Activated CD4-positive, alpha-beta T cell treated with anti-CD3 and anti-CD28 coated beads, Interleukin-2, Interleukin-4, amounts not matched to agents 100 ng/mL and 50 ng/mL, durations not matched to agents 16 hours and 8 hours (primary cell): ENCODE data around the gene HECTD4.
"Not testable (repeated sequence)": the region's sequence is repeated elsewhere in the genome, so short reads cannot be mapped to it uniquely, and the experiment has no call there.

Experiments used
- DNase-seq: peaks from one replicate; pipeline ENCODE4 v3.0.0-alpha.2; 2020; ENCODE audit warnings: low spot score

Gene HECTD4

DNA sequence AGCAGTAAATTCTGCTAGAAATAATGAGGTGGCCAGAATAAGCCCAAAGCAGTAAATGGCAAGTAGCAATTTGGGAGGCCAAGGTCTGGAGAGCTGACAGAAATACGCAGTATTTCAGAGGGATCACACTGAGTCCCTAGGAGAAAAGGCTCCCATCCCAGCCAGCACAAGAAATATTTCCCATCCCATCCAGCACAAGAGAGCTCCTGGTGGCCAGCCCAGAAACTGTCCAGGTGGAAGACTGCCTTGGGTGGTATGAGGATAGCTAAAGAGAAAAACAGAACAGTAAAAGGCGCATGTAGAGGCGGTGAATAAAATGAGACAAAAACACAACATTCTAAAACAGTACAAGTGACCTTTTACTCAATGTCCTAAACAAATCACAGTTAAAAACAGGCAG is 120.7 kb downstream of the HECTD4 start:
- DNase-seq = no peak

- no peak for DNase-seq
Observed at GRCh38 chr12:112258926-112259325, 123.3 kb downstream of the HECTD4 start.

DNA sequence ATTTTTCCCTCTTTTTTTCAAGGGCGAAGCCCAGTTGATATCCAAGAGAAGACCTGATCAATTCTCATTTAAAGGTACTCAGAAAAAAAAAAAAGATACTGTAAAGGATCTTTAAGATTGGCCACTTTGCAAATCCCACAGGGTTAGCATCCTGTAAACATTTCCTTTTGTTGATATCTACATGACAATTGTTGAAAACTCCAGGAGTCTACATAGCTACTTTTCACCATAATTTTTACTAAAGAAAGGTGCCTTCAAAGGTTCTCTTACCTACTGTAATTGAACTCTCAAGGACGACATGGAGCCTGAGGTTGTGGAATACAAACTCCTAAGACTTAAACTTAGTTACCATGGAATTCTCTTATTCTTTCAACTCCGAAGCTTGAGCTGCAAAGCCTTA is 125.5 kb downstream of the HECTD4 start:
- DNase-seq = no peak

- no peak for DNase-seq
Observed at GRCh38 chr12:112252184-112252583, 130.0 kb downstream of the HECTD4 start.

- not testable (repeated sequence) for DNase-seq
Observed at GRCh38 chr12:112244902-112245301, 137.3 kb downstream of the HECTD4 start.

DNA sequence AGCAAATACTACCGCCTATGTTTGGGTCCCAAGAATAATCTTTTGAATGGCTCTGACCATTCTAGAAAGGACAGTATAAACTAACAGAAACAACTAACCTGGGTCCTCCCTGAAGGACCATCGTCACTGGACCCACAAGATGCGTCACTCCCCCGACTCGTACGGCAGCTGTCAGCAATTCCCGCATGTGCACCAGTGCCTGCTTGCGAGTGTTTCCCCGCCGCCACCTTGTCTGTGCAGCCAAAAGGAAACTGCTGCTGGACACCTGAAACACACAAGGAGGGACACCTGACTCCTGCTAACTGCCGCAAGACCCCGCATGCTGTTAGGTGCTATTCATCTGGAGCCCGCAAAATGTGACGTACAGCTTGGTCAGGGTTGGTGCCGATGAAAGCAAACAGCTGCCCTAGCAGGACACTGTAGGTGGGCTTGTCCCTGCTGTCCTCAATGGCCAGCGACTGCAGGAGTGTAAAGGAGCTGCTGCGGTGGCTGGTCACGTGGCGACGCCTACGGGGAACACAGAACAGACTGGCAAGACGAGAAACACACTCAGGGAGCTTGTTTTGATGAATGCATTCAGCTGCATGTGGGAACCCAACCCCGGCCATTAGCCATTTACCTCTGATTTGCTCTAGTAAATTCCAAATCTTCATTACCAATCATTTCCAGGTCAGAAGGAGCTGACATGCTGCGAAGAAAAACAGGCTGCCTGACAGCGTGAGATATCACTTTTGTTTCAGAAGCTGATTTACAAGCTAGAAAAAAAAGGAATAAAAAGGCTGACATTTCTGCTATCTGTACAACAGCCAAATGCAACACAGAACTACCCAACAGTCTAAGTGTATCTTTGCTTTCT is 138.7 kb downstream of the HECTD4 start:
- DNase-seq = no peak

DNA sequence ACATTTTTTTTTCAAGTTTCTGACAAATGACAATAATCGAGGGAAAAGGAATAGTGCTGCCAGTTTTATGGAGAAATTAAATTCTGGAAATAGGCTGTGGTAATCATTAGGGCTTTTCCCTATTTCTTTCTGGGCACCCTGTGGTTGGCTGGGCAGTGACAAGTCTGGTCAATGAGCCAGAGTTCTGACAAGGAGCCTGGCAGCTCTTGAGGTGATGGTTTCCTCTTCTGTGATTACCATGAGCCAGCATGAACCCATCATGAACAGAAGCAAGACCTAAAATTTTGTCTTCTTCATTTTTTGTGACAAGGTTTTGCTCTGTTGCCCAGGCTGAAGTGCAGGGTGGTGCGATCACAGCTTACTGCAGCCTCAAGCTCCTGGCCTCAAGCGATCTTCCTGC is 141.1 kb downstream of the HECTD4 start:
- no peak for DNase-seq

DNA sequence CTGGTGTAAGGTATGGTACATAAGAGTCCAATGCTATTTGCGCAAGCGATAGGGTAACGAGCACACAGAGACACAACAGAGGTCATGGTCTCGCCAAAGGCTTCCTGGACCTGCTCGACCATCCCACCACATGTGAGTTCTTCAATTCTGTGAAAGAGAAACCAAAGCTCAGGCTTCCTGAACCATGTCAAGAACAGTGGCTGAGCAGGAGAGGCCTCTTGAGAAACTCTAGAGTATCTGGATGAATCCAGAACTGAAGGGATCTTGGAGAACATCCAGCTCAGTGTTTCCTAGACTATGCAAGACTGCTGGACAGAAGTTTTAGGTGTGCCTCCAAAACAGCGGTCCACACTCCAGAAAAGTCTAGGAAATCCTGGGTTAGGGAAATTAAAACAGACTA is 142.3 kb downstream of the HECTD4 start:
- no peak for DNase-seq

GRCh38 chr12:112239020-112239419 is 143.2 kb downstream of the HECTD4 start:
- no peak for DNase-seq

DNA sequence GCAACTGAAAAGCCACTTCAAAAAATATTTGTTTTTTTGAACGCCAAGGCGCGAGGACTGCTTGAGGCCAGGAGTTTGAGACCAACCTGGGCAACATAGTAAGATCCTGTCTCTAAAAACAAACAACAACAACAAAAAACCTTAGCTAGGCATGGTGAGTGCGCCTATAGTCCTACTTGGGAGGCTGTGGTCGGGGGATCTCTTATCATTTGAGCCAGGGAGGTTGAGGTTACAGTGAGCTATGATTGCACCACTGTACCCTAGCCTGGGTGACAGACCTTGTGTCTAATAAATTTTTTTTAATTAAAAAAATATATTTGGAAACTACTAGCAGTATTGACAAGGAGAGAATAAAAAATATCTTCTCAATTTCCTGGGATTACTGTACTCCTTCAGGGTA is 143.8 kb downstream of the HECTD4 start:
- DNase-seq = no peak

DNA sequence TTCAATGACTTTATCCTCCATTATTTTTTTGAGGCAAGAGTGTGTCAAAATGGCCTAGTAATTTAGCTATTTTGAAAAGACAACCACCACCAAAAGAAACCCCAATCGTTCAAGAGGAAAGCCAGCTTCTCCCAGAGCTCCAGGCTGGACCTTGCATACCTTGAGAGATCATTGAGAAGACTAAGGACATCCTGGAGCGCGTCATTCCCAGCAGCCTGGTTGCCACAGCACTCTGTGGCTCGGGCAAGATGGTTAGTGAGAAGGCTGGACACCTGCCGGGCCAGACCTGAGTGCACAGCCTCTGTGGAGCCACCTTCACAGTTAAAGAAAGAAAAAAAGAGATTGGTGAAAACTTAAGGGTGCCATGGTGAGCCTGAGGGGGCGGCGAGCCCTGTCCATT is 145.4 kb downstream of the HECTD4 start:
- no peak for DNase-seq

DNA sequence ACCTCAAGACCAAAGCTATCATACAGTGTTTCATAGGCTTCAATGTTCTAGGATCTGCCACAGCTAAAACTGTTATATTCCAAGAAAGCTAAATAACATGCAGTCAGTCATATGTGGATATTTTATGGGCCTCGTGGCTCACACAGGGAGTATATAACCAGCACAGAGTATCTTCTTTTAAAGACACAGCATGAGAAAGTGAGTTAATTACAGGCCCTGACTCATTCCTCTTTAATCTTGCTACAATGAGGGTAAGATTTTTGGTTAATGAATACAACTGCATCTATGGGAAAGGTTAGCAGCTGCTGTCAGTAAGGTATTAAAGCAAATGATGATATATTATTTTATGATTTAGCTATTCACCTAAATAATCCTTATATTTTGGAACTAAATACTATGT is 145.8 kb downstream of the HECTD4 start:
- DNase-seq = no peak

- peak; percentile 6 for DNase-seq
Observed at GRCh38 chr12:112234303-112234702, 147.9 kb downstream of the HECTD4 start.

GRCh38 chr12:112233242-112233641 is 149.0 kb downstream of the HECTD4 start:
- DNase-seq = no peak

- no peak for DNase-seq
Observed at GRCh38 chr12:112230136-112230535, 152.1 kb downstream of the HECTD4 start.

- no peak for DNase-seq
Observed at GRCh38 chr12:112226768-112227167, 155.5 kb downstream of the HECTD4 start.

DNA sequence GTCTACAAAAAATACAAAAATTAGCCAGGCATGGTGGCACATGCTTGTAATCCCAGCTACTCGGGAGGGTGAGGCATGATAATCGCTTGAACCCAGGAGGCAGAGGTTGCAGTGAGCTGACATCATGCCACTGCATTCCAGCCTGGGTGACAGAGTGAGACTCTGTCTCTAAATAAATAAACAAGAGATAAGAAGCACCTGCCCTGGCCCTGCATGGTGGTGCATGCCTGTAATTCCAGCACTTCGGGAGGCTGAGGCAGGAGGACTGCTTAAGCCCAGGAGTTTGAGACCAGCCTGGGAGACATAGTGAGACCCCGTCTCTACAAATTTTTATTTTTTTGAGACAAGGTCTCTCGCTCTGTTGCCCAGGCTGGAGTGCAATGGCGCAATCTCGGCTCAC is 161.6 kb downstream of the HECTD4 start:
- not testable (repeated sequence) for DNase-seq

DNA sequence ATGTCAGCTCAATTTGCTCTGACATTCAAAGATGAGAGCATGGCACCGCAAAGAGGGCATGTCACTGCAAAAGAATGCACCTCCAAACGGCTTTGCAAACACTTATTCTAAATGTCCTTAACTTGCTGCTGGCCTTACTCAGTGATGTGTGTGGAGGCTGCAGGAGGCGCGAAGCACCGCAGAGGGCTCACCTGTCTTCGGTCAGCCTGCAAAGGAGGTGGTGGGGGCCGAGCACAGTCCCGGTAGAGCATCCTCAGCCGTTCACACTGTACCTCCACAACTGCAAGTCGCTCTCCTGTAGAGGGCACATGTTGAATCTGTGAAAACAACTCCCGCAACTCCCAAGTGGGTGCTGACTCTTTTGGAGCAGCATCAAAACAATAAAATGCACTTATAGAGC is 163.0 kb downstream of the HECTD4 start:
- no peak for DNase-seq

- DNase-seq = no peak
Observed at GRCh38 chr12:112218150-112218549, 164.1 kb downstream of the HECTD4 start.

DNA sequence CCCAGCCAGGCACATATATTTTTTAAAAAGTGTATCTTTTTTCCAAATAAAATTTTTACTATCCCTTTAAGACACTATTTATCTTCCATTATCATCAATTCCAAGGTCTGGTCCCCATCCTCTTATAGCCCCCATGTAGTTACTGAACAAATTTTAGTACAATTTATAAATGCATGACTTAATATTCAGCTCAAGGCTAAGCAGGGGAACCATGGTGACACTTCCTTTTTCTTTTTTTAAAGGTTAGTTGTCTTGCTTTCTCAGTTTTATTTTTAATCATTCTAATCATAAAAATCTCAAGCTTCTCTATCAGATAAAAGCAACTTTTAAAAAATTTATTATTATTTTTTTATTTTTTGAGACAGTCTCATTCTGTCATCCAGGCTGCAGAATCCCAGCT is 164.6 kb downstream of the HECTD4 start:
- no peak for DNase-seq

GRCh38 chr12:112216223-112216622 is 166.0 kb downstream of the HECTD4 start:
- no peak for DNase-seq

- DNase-seq = no peak
Observed at GRCh38 chr12:112214064-112214463, 168.2 kb downstream of the HECTD4 start.

- no peak for DNase-seq
Observed at GRCh38 chr12:112208301-112208910, 173.8 kb downstream of the HECTD4 start.
